Forelimb muscle (tissue), 1 donor: Measurements from ENCODE around the gene COQ8B. TPM values are rescaled to one million over a fixed set of nuclear protein-coding genes. Genes with fewer than 3 reads are reported as not detected.

ENCODE experiments used
- DNase-seq: peaks from one replicate; pipeline ENCODE4 v3.0.0-alpha.2; 2013; ENCODE audit warnings: low read depth
- polyA plus RNA-seq: library from polyadenylated mRNA; unstranded; fragments of 120-200 nt; gene quantifications from one replicate; pipeline ENCODE4 v1.2.1, GENCODE V29; 2013; ENCODE audit not compliant: insufficient read length

COQ8B gene
- polyA plus RNA-seq, 1 donor = 18.7 TPM

DNA sequence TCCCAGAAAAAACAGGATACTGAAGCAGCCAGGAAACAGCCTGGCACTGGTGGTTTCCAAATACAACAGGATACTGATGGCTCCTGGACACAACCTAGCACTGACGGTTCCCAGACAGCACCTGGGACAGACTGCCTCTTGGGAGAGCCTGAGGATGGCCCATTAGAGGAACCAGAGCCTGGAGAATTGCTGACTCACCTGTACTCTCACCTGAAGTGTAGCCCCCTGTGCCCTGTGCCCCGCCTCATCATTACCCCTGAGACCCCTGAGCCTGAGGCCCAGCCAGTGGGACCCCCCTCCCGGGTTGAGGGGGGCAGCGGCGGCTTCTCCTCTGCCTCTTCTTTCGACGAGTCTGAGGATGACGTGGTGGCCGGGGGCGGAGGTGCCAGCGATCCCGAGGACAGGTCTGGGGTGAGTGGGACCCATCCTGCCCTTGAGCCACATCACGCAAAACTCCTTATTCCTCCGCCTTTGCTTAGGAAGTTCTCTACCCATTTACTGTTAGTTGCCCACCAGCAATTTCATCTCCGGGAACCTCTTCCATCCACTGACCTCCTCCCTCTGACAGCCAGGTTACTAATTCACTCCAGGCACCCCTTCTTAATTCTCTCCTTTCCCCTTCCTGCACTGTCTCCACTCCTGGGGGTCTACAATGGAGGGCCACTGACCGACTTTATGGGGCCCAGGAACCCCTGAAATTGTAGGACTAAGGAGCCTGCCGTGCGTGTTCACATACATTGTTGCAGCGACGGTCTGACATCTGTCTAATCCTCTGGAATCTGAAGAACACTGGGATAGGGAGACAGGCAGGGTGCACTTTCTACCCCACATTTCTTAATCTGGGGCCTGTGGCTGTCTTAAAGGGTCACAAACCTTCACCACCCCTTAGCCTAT lies 1.4 kb upstream of the COQ8B start:
- DNase-seq = no peak

DNA sequence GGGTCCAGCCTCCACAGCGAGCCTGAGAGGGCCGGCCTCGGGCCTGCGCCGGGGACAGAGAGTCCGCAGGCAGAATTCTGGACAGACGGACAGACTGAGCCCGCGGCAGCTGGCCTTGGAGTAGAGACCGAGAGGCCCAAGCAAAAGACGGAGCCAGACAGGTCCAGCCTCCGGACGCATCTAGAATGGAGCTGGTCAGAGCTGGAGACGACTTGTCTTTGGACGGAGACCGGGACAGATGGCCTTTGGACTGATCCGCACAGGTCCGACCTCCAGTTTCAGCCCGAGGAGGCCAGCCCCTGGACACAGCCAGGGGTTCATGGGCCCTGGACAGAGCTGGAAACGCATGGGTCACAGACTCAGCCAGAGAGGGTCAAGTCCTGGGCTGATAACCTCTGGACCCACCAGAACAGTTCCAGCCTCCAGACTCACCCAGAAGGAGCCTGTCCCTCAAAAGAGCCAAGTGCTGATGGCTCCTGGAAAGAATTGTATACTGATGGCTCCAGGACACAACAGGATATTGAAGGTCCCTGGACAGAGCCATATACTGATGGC lies 716 bp upstream of the COQ8B start:
- DNase-seq = no peak

DNA sequence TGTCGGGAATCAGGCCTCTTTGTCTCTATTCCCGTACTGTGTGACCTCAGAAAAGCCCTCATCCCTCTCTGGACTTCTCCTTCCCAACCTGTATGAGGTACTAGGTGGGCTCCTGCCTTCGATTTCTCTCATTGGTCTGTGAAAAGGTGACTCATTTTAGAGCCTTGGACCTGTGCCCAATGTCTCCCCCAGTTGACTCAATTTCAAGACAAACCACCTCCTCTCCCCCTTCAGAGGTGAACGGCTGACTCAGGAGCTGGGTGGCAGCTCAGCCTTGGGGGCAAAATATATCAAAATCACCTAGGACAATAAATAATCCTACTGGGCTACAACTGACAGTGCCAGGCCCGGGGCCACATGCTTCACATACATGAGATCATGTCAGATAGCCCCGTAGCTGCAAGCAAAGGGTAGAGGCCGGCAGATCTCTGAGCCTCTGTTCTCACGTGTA lies 630 bp downstream of the COQ8B start:
- DNase-seq = no peak

DNA sequence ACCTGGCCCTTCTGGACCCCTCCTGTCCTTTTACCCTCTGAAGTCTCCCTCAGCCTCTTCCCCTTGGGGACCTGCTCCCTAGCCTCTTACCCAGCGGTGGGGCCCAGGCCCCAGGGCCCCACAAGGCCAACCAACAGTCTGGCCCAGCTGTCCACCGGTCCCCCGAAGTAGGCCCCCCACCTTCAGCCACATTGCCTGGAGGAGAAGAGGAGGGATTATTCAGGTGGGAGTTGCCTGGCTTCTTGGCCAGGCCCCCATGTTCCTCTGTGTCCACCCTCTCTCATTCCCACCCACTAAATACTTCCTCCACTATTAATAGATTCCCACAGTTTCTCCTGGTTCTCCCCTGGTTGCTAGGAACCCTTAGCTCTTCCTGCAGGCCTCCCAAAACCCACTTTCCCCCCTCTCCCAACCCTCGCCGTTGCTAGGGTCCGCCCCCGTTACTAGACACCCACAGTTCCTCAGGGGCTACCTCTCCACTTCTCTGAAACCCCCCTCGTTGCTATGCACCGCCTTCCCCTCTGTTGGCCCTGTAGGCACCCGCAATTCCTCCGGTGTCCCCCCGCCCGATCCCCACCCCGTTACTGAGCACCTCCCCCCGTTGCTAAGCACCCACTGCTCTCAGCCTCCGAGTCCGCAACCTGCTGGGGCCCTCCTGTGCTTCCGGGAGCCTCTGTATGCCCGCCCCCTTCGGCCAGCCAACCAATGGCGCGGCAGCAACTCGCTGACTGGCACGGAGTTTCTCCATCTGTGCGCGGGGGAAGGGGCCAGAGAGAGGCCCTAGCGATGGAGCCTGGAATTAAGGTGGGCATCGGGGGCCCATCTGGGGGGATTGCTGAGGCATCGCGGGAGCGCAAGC lies 2.0 kb downstream of the COQ8B start:
- peak; percentile 80 for DNase-seq

DNA sequence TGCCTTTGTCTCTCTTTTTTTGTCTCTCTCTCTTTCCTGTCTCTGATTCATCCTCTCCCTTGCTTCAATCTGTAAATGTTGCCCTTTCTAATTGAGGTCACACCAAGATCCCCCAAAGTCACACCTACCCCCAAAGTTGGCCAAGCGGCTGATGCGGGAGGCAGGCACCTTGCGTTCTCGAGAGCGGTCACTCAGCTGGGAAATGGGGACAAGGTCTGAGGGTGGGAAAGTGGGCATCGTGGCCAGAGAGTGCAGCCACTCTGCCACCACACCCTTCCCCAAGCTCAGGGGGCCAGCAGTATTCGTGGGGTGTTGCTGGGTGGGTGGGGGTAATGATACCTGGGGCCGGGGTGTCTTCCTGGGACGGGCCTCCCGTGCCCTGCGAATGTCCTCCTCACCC lies 2.7 kb downstream of the COQ8B start:
- no peak for DNase-seq

DNA sequence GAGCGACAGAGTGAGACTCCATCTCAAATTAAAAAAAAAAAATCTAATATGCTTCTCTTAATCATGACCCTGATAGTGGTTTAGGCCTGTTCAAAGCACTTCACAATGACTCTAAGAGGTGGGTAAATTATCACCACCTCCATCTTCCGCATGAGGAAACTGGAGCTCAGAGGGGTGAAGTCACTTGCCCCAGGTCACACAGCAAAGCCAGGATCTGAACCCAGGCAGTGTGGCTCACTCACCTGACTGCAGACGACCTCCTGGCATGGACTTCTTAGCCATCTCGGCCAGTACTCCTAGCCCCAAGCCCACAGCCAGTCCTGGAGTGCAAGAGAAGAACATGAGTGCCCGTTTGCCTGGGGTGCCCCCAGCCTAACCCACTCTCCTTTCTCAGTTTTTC lies 6.9 kb downstream of the COQ8B start:
- DNase-seq = no peak

DNA sequence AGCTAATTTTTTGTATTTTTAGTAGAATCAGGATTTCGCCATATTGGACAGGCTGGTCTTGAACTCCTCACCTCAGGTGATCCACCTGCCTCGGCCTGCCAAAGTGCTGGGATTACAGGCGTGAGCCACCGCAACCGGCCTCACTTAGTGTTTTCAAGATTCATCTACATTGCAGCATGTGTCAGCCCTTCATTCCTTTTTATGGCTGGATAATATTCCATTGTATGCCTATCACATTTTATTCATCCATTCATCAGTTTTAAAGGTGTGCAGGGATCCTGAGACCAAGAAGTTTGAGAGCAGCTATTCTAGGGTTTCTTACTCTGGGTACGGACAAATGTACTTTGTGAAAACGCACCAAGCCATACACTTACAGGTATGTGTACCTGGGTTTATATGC lies 9.1 kb downstream of the COQ8B start:
- DNase-seq = no peak

DNA sequence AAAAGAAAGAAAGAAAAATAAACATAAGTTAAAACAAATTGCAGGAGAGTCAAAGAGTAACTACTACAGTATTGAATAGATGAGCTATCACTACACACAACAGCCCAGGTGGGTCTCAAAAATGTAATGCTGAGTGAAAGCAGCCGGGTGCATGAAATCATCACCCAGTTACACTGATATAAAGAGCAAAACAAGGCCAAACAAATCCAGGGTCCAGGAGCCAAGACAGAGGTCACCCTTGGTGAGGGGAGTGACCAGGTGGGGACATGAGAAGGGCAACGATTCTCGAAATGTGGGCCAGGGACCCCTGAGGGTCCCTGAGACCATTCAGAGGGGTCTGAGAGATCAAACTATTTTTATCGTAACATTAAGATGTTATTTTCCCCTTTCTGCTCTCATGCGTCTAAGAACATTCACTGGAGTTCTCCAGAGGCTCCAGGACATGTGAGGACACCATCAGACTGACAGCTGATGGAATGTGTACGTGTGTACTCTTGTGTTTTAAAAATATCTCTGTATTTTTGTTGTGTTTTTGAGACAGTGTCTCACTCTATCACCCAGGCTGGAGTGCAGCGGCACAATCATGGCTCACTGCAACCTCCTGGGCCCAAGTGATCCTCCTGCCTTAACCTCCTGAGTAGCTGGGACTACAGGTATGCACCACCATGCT lies 10.6 kb downstream of the COQ8B start:
- no peak for DNase-seq

DNA sequence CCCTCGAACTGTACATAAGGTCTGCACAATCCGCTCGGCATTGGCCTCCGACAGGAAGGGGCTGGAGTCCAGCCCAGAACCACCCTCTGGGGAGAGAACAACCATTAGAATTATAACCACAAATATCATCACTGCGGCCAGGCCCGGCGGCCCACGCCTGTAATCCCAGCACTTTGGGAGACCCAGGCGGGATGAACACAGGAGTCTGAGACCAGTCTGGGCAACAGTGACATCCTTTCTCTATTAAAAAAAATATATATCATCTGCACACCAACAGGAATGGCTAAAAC lies 11.4 kb downstream of the COQ8B start:
- no peak for DNase-seq

DNA sequence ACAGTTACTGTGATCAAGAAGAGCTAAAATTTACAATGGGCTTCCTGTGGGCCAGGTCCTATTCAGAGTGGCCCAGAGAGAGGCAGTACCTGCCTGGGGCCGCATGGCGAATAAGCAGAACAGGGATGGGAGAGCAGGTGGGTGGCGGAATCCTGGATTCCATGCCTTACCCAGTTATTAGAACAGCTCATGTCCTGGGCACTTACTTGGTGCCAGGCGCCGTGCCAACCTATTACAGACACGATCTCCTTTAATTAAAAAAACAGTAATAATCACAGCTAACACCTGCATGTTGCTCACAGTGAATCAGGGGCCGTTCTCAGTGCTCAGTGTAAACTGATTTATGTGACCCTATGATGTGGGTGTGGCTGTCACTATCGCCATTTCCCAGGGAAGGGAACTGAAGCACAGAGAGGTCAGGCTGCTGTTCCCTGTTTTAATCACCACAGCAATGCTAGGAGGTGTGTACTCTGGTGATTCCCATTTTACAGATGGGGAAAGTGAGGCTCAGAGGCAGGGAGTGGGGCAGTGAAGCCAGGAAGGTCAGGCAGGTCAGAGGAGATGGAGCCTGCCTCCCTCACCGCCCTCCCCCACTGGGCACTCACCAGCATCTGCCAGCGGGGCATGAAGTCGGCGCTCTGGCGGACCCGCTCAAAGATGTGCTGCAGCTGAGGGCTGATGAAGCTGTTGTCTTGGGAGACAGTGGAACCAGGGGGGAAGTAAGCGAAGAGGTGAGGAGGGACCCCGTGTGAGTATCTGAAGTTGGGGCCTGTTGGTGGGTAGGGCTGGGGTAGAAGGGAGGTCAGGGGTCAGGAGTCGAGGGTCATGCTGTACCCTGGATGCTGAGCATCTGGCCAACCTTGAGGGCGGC lies 12.0 kb downstream of the COQ8B start:
- DNase-seq = no peak

DNA sequence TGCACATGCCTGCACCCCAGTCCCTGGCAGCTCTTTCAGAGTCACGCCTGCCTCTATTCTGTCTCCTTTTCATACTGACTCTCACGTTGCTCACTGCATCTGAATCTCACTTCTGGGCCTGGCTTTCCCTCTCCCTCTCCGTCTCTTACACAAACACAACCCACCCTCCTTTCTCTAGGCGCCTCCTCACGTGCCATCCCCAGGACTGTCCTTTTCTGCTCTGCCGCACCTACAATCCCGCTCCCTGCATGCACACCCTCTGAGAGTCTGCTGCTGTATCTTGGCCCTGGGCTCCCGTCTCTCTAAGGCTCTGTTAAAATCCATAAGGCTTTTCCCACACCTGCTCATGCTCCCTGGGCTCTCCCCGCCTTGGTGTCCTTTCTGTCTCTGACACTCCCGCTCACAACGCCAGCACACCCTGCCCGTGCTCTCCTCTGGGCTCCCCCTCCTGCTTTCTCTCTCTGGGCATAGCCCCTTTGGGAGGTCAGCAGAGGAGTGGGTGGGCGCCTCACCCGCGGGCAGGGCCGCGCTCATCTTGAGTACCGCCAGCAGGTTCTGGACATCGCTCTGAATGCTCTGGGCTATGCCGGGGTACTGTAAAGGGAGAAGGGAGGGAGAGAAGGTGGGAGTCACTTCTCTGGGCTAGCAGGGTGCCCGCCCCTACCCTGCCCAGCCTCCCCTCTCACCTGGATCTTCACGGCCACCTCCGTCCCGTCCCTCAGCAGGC lies 13.5 kb downstream of the COQ8B start:
- DNase-seq = no peak

DNA sequence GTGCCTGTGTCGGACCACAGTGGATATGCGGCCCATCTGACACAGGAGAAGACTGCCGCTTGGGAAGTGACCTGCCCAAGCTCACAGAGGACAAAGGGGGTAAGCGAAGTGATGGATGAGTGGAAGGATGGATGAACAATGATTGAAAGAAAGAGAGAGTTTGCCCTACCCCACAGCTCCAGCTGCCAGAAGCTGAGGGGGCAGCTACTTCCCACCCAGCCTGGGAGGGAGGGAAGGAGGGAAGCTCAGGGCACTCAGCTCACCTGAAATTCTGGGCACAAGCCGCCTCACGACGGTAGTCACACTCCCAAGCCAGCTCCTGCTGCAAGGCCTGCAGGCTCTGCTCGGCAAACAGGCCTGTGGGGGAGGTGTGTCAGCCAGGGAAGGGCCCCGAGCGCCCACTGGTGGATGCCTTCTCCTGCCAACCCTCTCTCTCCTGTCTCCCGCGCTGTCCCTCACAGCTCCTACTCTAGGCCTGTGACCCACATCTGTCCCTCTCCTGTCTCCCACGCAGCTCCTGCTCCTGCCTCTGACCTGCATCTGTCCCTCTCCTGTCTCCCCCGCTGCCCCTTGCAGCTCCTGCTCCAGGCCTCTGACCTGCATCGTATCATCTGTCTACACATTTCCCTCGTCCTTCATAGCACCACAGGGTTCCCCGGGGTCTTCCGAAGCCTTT lies 14.2 kb downstream of the COQ8B start:
- DNase-seq = no peak

DNA sequence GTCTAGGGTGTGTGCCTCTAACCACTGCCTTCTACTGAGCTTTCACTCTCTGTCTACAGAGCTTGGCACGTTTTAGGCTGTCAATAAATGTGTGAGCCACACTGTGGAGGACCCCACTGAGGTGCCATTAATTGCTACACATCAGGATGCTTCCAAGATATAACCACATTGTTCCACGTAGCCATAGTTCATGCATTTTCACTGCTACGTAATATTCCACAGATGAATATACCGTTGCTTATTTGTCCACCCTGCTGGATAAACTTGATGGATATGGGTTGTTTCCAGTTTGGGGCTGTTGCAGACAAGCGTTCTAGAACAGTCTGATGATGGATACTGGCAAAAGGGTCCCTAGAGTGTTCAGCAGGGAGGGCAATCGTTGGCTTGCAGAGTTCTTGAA lies 14.9 kb downstream of the COQ8B start:
- DNase-seq = no peak

DNA sequence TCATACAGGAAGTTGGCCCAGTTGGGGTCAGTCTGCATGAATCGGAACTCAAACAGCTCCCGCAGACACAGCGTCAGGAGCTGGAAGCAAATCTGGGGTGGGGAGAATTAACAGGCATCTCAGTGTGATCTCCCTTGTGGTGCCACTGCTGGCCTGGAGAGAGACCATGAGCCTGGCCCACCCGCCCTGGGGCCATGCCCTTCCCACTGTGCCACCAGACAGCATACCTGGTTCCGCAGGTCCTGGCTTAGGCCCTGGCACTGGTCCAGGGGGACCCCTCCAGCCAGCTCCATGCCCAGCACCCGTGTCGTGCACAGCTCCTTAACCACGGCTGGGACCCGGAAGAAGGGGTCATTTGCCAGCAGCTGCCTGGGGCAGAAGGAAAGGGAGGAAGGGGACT lies 16.6 kb downstream of the COQ8B start:
- DNase-seq = no peak

DNA sequence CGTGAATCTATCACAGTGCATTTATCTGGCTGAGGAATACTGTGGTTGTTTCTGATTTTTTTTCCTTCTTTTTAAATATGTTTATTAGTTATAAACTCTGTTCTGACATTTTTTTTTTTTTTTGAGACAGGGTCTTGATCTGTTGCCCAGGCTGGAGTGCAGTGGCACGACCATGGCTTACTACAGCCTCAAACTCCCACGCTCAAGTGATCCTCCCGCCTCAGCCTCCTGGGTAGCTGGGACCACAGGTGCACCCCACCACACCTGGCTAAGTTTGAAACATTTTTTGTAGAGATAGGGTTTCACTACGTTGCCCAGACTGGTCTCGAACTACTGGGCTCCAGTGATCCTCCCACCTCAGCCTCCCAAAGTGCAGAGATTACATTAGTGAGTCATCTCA lies 19.7 kb downstream of the COQ8B start:
- no peak for DNase-seq

DNA sequence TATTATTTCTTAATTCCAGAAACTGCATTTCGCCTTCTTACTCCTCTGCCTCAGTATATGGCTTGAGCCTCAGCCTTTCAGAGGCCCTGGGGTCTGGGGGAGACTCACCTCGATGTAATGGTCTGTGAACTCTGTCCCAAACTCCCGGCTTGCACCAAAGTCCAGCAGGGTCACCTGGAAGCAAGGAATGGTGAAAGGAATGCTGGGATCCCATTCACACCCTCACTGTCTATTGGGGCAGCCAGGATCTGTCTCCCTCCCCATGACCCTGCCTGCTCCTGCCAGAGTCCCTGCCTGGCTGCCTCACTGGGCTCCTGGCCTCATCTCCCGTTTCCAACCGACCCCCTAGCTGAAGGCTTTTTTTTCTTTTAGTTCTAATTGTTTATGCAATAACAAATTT lies 20.8 kb downstream of the COQ8B start:
- no peak for DNase-seq

DNA sequence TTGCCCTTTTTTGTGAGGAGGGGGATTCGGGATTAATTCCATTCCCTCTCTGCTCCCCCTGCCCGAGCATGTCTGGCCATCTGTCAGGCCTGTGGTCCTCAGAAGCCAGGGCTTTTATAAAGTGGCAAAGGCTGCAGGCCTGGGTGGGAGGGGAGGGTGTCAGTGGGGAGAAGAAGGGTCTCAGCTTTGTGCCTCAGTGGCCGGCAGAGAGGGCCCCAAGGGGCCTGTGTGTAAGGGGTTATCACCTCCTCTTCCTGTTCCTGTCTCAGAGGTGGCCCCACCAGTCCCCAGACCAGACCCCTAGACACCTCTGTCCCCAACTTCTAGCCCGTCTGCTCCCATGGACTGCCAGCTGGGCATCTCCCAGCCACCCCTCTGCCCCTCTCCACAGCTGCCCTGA lies 22.8 kb downstream of the COQ8B start:
- DNase-seq = no peak

DNA sequence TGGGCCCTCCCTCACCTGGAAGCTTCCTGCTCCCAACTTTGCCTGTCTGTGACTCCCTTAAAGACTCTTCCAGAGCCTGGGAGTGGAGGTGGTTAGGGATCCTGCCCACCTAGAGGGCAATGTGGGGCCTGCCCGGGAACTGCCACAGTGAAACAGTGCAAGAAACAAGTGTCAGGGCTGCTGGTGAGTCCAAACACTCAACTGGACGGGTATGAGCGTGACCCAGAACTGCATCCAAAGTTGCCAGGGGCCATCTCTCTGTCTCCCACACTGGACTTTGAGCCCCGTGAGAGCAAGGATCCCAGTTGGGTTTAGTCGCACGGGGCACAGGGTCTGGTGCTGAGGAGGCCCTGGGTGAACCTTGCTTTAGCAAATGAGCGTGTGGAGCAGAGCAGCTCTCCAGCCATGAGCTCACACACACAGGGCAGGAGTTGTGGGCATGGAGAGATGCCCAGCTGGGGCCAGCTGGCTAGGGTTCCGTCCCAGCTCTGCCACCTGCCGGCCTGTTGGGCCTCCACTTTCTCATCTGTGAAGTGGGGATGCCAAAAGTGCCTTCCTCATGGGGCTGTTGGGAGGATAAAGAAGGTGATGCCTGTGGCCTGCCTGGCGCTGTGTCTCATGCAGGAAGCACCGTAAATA lies 23.4 kb downstream of the COQ8B start:
- DNase-seq = no peak

DNA sequence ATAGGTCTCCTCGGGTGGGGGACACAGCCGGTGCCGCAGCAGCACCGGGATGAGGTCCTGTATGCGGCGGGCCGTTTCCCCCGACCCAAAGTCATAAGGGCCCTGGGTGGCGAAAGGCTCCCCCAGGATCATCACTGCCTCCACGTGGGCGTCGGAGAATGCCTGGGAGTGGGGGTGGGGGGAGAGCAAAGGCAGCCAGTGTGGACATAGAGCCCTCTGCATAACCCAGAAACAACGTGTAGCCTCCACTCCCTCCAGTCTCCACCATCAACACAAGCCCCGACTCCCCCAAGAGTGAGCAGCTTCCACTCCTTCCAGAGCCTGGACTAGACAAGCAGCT lies 24.5 kb downstream of the COQ8B start:
- DNase-seq = no peak
